HEK293T (cell line): ENCODE measurements around the gene ELK1.
"Not testable (repeated sequence)": the region's sequence is repeated elsewhere in the genome, so short reads cannot be mapped to it uniquely, and the experiment has no call there.

Experiments used
- CTCF ChIA-PET: fragments of 350-600 bp; formaldehyde crosslinking; extraction: SDS; loops from one replicate; lab custom pipeline; 2021; ENCODE audit warnings: antibody characterized with exemption, inconsistent platforms; lab: Yijun Ruan, JAX
- POLR2A ChIA-PET: fragments of 350-600 bp; formaldehyde crosslinking; extraction: SDS; loops from one replicate; lab custom pipeline; 2020; ENCODE audit warnings: antibody characterized with exemption, inconsistent platforms; lab: Yijun Ruan, JAX
- DNase-seq: peaks from one replicate; pipeline ENCODE4 v3.0.0; 2012; ENCODE audit warnings: mixed read lengths; ENCODE audit errors: extremely low spot score
- BHLHE40 ChIP-seq: fragments of 450-650 bp; IDR thresholded peaks from 2 replicates; pipeline ENCODE4 v1.6.1; 2016; ENCODE audit warnings: mild to moderate bottlenecking, moderate library complexity, borderline replicate concordance
- CTBP1 ChIP-seq: fragments of 450-650 bp; IDR thresholded peaks from 2 replicates; pipeline ENCODE4 v1.6.1; 2016; ENCODE audit warnings: borderline replicate concordance
- ELF4 ChIP-seq: fragments of 450-650 bp; IDR thresholded peaks from 2 replicates; pipeline ENCODE4 v1.6.1; 2017; ENCODE audit warnings: antibody characterized with exemption
- FOXA1 ChIP-seq: fragments of 450-650 bp; IDR thresholded peaks from 2 replicates; pipeline ENCODE4 v1.6.1; 2016; ENCODE audit warnings: mild to moderate bottlenecking
- FOXK2 ChIP-seq: fragments of 450-650 bp; IDR thresholded peaks from 2 replicates; pipeline ENCODE4 v1.6.1; 2016; ENCODE audit warnings: mild to moderate bottlenecking
- L3MBTL2 ChIP-seq: fragments of 450-650 bp; conservative IDR thresholded peaks from 2 replicates; pipeline ENCODE4 v1.6.1; 2016; ENCODE audit warnings: mild to moderate bottlenecking
- LEF1 ChIP-seq: fragments of 450-650 bp; IDR thresholded peaks from 2 replicates; pipeline ENCODE4 v1.6.1; 2017; ENCODE audit warnings: mild to moderate bottlenecking, borderline replicate concordance
- NFRKB ChIP-seq: fragments of 450-650 bp; IDR thresholded peaks from 2 replicates; pipeline ENCODE4 v1.6.1; 2016; ENCODE audit warnings: mild to moderate bottlenecking, moderate library complexity
- SP1 ChIP-seq: fragments of 450-650 bp; IDR thresholded peaks from 2 replicates; pipeline ENCODE4 v1.6.1; 2017
- SUZ12 ChIP-seq: fragments of 450-650 bp; IDR thresholded peaks from 2 replicates; pipeline ENCODE4 v1.6.1; 2016; ENCODE audit warnings: mild to moderate bottlenecking
- TARDBP ChIP-seq: fragments of 450-650 bp; IDR thresholded peaks from 2 replicates; pipeline ENCODE4 v1.6.1; 2016
- ZNF384 ChIP-seq: fragments of 450-650 bp; IDR thresholded peaks from 2 replicates; pipeline ENCODE4 v1.6.1; 2016
- TF ChIP-seq, protein P1 (sequence below): fragments of 450-650 bp; IDR thresholded peaks from 2 replicates; pipeline ENCODE4 v1.6.1; 2016

ELK1 gene

DNA sequence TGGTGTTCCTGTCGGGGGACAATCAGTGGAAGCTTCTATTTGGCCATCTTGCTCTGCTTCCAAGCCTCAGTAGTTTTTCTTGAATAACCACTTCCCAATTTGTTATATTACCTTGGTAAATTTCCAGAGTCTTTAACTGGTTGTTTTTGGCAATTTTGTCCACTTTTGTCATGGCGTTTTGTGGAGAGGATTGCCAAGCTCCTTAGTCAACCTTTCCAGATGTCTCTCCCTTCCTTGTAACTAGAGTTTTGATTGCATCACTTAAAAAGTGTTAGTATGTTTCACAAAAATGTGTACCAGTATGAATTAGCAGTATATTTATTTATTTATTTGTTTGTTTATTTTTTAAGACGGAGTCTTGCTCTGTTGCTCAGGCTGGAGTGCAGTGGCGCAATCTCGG is 24.4 kb upstream of the ELK1 start:
- CTCF ChIA-PET = no interaction called here
- TF ChIP-seq, protein P1, sequence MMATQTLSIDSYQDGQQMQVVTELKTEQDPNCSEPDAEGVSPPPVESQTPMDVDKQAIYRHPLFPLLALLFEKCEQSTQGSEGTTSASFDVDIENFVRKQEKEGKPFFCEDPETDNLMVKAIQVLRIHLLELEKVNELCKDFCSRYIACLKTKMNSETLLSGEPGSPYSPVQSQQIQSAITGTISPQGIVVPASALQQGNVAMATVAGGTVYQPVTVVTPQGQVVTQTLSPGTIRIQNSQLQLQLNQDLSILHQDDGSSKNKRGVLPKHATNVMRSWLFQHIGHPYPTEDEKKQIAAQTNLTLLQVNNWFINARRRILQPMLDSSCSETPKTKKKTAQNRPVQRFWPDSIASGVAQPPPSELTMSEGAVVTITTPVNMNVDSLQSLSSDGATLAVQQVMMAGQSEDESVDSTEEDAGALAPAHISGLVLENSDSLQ = no peak
- no peak for TF ChIP-seq LEF1
- TF ChIP-seq TARDBP = no peak
- TF ChIP-seq CTBP1 = no peak
- DNase-seq = no peak
- POLR2A ChIA-PET = no interaction called here

DNA sequence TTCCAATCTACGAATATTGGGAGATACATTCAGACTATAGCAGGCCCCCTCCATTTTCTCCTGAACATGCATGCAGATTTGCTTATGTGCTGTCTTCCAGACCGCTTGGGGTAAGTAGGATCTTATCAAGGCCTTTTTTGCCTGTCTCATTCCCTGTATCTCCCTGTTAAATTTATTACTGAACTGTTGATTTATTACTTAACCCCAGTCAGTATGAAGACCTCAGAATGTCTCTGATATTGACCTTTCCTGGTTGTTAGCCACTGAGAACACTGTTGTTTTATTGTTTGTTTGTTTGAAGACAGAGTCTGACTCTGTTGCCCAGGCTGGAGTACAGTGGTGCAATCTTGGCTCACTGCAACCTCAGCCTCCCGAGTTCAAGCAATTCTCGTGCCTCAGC is 15.4 kb upstream of the ELK1 start:
- POLR2A ChIA-PET, DNase-seq, CTCF ChIA-PET: not testable (repeated sequence)

DNA sequence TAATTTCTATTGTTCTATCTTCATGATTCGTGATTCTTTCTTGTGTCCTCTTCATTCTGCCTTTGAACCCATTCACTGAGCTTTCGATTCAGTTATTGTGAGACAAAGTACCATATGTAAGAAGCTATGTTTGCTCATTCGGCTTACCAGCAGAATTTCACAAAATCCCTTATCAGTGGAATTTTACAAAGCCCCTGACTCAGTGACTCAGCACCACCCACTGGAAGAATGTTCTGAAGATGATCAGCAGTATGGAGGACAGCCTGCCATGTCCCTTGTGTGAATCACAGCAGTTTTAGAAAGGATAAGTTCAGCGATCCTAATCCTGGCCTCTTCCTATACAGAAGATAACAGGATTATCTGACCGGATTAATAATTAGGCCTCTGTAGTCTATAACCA is 14.4 kb upstream of the ELK1 start:
- CTCF ChIA-PET = no interaction called here
- no peak for DNase-seq
- POLR2A ChIA-PET = no interaction called here
- TF ChIP-seq SP1 = no peak
- no peak for TF ChIP-seq SUZ12
- no peak for TF ChIP-seq NFRKB
- no peak for TF ChIP-seq L3MBTL2
- TF ChIP-seq BHLHE40 = no peak
- TF ChIP-seq ZNF384 = no peak
- TF ChIP-seq LEF1 = no peak
- no peak for TF ChIP-seq CTBP1

DNA sequence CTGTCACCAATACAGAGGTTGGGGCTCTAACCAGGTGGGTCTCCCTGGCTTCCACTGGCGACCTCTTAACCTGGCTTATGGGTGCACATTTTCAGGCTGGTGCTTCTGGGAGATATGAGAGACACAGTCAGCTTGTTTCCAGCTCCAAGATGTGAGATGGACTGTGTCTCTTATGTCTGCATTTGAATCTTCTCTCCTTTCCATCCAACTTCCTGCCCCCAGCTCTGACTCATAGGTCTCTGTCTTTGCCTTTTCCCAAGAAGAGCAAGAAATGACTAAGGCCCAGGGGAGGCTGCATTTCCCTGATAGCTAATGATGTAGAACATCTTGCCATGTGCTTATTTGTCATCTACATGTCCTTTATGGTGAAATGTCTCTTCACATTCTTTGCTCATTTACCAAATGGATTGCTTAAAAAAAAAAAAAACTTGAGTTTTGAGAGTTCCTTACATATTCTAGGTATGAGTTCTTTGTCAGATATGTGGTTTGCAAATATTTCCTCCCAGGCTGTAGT is 11.8 kb upstream of the ELK1 start:
- CTCF ChIA-PET = no interaction called here
- no peak for TF ChIP-seq SP1
- TF ChIP-seq BHLHE40 = no peak
- TF ChIP-seq NFRKB = no peak
- no peak for TF ChIP-seq ELF4
- no peak for DNase-seq
- POLR2A ChIA-PET = no interaction called here

DNA sequence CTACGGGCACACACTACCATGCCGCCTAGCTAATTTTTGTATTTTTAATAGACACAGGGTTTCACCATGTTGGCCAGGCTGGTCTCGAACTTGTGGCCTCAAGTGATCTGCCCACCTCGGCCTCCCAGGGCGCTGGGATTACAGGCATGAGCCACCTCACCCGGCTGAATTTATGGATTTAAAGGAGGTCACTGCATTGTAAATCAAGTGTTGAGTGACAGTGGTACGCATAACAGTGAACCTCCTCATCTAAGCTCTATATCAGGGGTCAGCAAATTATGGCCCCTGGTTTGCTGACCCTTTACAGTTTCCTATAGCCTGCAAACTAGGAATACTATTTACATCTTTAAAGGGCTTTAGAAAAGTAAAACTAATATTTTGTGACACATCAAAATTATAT is 11.2 kb upstream of the ELK1 start:
- ChIA-PET CTCF (no interaction called here), POLR2A (no interaction called here)
- TF ChIP-seq BHLHE40 = no peak
- TF ChIP-seq, protein P1 = no peak
- no peak for TF ChIP-seq NFRKB
- no peak for TF ChIP-seq ZNF384
- TF ChIP-seq CTBP1 = no peak
- TF ChIP-seq SP1 = no peak
- TF ChIP-seq LEF1 = no peak

DNA sequence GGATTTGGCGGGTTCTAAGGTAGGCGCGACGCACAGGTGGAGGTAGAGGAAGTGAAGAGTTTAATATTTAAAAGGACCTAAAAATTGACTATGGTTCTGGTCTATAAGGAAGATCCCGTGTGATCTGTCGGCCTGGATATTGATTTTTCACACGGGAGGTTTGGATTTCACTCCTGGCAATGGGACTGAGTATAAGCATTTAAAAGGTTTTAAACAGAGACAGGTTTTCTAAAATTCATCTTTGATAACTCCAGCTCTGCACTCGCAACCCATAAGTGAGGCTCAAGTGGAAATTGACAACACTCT is 9.0 kb upstream of the ELK1 start:
- ChIA-PET POLR2A (no interaction called here), CTCF (no interaction called here)
- TF ChIP-seq LEF1 = no peak
- peak; percentile 100 for TF ChIP-seq L3MBTL2
- no peak for DNase-seq

More for the DNA sequence above, 11.2 kb upstream of the ELK1 start:
- no peak for DNase-seq

DNA sequence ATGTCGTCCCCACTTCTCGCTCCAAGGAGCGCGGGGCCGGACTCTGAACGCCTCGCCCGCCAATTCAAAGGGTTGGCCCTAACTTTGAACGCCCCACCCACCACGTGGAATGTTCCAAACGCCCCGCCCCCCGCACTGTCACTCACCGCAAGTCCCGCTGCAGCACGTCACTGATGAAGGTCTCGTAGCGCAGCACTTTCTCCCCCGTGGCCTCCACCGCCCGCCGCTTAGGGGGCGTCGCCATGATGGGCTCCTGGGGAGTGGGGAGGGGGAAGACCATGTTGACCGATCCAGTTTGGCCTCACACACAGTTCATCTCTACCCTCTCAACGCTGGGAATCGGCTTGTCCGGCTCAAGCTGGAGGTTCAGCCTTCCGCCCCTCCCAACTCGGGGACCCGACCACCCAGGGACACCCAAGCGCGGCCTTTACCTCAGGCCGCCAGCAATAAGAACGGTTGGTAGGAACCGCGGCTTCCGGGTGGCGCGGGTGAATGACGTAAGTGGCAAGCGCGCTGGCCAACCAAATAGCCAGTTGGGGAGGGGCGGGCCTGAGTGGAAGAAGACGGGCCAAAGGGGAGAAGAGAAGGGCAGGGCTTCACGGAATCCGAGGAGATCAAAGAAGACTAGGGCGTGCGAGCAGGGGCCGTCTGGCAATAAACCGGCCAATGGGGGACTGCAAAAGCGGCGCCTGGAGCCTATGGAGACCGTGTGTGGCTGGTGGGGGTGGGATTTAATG is 8.5 kb upstream of the ELK1 start, which contains the start of gene UXT:
TSS of gene UXT (minus strand) at position 497 of the 737 bp plus-strand sequence. CDS start at position 244, 253 bp downstream.
- POLR2A ChIA-PET = no interaction called here
- CTCF ChIA-PET = no interaction called here
- TF ChIP-seq NFRKB (peak; percentile 48; the same call in 1 of the 2 replicates), BHLHE40 (no peak), ELF4 (peak; percentile 85), ZNF384 (no peak), FOXK2 (peak; percentile 40; the same call in 1 of the 2 replicates), LEF1 (peak; percentile 69; the same call in 1 of the 2 replicates), FOXA1 (no peak)
- TF ChIP-seq, protein P1 = peak; percentile 98
- peak; percentile 84 for DNase-seq

DNA sequence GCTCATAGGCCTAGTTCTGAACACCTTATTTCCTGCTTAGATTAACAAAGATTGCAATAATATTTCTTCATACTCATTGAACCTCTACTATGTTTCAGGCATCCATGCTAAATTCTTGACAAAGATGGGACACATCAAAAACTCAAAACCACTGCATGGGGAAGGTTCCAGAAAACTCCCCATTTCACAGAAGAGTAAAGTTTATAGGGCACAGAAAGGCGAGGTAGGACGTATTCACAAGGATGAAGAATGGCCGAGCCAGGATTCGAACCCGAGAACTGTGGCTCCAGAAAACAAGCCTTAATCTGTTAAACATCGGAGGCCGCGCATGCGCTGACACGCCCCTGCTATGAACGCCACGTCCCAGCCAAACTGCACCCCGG is 7.9 kb upstream of the ELK1 start:
- CTCF ChIA-PET = no interaction called here
- POLR2A ChIA-PET = no interaction called here
- no peak for DNase-seq
- TF ChIP-seq FOXA1 (no peak), FOXK2 (no peak)
